Measurements from ENCODE around the gene CHST13.
"Not testable (repeated sequence)": the region's sequence is repeated elsewhere in the genome, so short reads cannot be mapped to it uniquely, and the experiment has no call there.

The CHST13 gene

DNA sequence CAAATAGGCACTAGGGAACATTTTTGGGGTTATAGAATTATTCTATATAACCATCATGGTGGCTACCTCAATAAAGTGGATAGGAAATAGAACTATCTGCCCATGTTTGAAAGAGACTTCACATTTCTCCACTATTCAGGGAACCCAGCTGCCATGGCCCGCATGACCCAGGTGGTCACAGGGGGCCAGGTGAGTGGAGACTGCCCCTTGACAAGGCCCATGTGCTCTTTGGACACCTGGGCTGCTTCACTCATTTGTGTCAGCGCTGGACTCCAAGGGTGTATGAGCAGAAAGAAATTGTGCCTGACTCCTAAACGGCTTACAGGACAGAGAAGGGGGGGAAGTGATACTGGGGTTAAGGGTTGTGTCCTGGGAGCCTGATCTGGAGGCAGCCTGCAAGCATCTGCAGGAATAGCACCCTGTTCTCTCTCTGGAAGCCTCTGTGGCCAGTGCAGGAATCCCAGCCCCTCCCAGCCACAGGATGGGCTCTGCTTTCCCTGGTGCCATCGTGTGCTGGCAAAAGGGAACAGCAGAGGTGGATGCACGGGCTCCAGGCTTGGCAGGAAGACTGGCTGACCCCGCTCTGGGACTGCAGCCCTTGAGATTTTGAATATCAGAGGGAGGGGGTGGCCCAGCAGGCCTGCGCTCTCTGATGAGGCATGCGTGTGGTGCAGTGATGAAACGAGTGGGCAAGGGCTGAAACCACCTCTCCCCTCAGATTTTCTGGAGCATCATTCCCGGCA lies 43.9 kb downstream of the CHST13 start:
- ATAC-seq (ENCODE audit: low read depth) = no peak
- H3K9me3 Mint-ChIP-seq = peaks cover 5% of the 10 kb centered on the region
- no peak overlapping the region for H3K4me3 Mint-ChIP-seq
- DNase-seq (ENCODE audit: low spot score in 2 of 2) = no peak
- H3K4me1 Mint-ChIP-seq = no peaks in the 10 kb centered on the region
- no peaks in the 10 kb centered on the region for H3K36me3 Mint-ChIP-seq
- no peak overlapping the region for H3K27ac Mint-ChIP-seq
- peaks cover 9% of the 10 kb centered on the region for H3K27me3 Mint-ChIP-seq

DNA sequence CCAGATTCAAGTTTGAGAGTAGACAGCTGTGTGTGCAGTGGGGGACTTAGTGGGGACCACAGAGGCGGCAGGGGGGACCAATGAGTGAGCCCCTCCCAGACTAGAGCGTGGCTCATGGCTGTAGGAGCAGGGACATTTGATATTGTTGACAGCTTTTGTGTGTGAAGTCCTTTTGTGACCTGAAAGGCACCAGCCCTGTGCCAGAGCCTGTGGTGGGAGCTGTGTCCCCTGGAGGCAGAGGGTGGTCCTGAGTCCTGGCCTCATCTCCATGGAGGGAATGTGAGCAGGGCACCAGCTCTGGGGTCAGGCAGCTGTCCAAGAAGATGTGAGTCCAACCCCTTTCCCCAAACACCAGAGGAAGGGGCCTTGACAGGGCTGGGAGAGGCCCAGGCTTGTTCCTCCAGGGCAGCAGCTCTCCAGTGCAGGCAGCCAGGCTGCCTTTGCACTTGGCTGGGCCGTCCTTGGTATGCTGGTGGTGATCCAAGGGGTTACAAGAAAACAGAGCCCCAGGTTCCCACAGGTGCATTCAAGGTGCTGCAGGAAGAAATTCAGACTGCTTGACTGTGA lies 44.9 kb downstream of the CHST13 start:
- Mint-ChIP-seq H3K36me3 (no peaks in the 10 kb centered on the region), H3K4me1 (no peaks in the 10 kb centered on the region), H3K27ac (no peak overlapping the region), H3K9me3 (peaks cover 2% of the 10 kb centered on the region), H3K4me3 (no peak overlapping the region), H3K27me3 (peaks cover 10% of the 10 kb centered on the region)
- DNase-seq (ENCODE audit: low spot score in 2 of 2) = no peak
- ATAC-seq (ENCODE audit: low read depth) = no peak

GRCh38 chr3:126569390-126569975 lies 45.5 kb downstream of the CHST13 start:
- H3K4me3 Mint-ChIP-seq = no peak overlapping the region
- no peak overlapping the region for H3K27ac Mint-ChIP-seq
- peaks cover 11% of the 10 kb centered on the region for H3K27me3 Mint-ChIP-seq
- H3K9me3 Mint-ChIP-seq = peaks cover 2% of the 10 kb centered on the region
- DNase-seq (ENCODE audit: low spot score in 2 of 2) (no peak), ATAC-seq (ENCODE audit: low read depth) (no peak)
- H3K36me3 Mint-ChIP-seq = no peaks in the 10 kb centered on the region
- H3K4me1 Mint-ChIP-seq = no peaks in the 10 kb centered on the region

- peaks cover 2% of the 10 kb centered on the region for H3K9me3 Mint-ChIP-seq
- no peak for DNase-seq (ENCODE audit: low spot score in 2 of 2)
- H3K27me3 Mint-ChIP-seq = peaks cover 10% of the 10 kb centered on the region
- H3K27ac Mint-ChIP-seq = no peak overlapping the region
- no peak overlapping the region for H3K4me3 Mint-ChIP-seq
- H3K4me1 Mint-ChIP-seq = no peaks in the 10 kb centered on the region
- no peaks in the 10 kb centered on the region for H3K36me3 Mint-ChIP-seq
- no peak for ATAC-seq (ENCODE audit: low read depth)
Observed at GRCh38 chr3:126570103-126570541, 46.2 kb downstream of the CHST13 start.

DNA sequence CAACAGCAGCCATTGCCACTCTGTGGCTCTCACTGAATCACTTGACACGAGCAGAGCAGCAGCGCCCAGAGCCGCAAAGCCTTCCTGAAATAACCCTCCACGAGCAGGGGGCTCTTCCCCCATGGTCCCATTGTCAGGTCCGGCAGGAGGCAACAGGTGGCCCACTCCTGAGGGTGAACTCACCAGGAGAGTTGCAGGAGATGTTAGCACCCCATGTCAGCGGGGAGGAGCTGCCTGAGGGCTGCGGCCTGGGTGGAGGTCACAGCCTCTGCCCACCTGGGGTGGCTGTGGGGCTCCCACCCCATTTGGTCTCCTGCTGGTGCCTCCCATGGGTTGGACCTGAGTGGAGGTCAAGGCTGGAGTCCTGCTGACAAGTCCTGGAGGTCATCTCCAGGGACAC lies 47.1 kb downstream of the CHST13 start:
- peaks cover 9% of the 10 kb centered on the region for H3K27me3 Mint-ChIP-seq
- H3K36me3 Mint-ChIP-seq = no peaks in the 10 kb centered on the region
- ATAC-seq (ENCODE audit: low read depth) = no peak
- no peaks in the 10 kb centered on the region for H3K9me3 Mint-ChIP-seq
- no peak for DNase-seq (ENCODE audit: low spot score in 2 of 2)
- no peak overlapping the region for H3K4me3 Mint-ChIP-seq
- no peaks in the 10 kb centered on the region for H3K4me1 Mint-ChIP-seq
- H3K27ac Mint-ChIP-seq = no peak overlapping the region

DNA sequence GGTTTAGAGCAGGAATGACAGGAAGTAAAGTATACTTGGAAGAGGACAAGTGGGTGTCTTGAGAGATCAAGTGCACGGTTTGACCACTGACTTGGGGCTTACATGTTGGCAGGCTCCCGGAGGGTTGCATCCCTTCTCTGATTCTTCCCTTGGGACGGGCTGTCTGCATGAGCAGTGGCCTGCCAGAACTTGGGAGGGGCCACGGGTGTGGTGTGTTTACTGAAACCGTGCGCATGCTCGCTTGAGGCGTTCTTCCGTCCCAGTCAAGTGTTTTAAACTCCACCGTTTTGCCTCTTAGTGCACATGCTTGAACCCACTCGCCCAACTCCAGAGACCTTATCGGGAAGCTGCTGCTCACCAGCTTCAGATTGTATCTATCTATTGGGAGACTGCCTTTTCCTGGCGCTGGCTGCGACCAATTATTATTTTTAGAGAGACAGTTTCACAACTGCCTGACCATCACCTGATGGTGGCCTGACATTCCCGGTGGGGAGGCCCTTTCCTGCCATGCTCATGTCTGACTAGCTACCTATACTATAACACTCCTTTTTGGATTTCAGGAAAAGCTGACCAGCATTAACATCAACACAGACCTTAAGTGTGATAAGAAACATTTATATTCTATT lies 49.6 kb downstream of the CHST13 start:
- Mint-ChIP-seq H3K4me3 (no peak overlapping the region), H3K4me1 (no peaks in the 10 kb centered on the region)

GRCh38 chr3:126577261-126577660 lies 53.3 kb downstream of the CHST13 start:
- Mint-ChIP-seq H3K36me3 (no peaks in the 10 kb centered on the region), H3K9me3 (no peaks in the 10 kb centered on the region), H3K27ac (no peak overlapping the region), H3K4me1 (no peaks in the 10 kb centered on the region), H3K4me3 (no peak overlapping the region), H3K27me3 (peaks cover 15% of the 10 kb centered on the region)
- no peak for ATAC-seq (ENCODE audit: low read depth)
- DNase-seq (ENCODE audit: low spot score in 2 of 2) = no peak

More for the DNA sequence above, 49.6 kb downstream of the CHST13 start:
- ATAC-seq (ENCODE audit: low read depth) (no peak), DNase-seq (ENCODE audit: low spot score in 2 of 2) (no peak)
- H3K36me3 Mint-ChIP-seq = no peaks in the 10 kb centered on the region
- H3K27ac Mint-ChIP-seq = no peak overlapping the region
- H3K9me3 Mint-ChIP-seq = no peaks in the 10 kb centered on the region
- peaks cover 11% of the 10 kb centered on the region for H3K27me3 Mint-ChIP-seq

DNA sequence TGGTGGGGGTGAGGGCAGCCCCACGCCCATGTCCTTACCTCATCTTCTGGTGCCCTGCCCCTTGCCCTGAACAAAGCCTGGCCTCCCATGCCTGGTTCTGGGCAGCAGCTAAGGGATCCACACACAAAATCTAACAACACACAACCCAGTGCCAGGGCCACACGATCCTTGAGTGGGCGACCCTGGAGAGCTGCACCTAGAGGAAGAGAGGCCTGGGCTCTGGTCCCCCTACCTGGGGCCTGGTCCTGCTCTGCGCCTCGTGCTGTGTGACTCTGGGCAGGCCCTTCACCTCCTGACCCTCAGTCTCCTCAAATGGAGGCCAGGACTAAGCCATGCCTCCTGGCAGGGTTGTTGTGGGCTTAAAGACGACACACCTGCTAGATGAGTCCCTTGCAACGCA lies 54.7 kb downstream of the CHST13 start:
- ATAC-seq (ENCODE audit: low read depth) = no peak
- no peak for DNase-seq (ENCODE audit: low spot score in 2 of 2)
- no peak overlapping the region for H3K4me3 Mint-ChIP-seq
- no peaks in the 10 kb centered on the region for H3K4me1 Mint-ChIP-seq
- H3K36me3 Mint-ChIP-seq = no peaks in the 10 kb centered on the region
- no peak overlapping the region for H3K27ac Mint-ChIP-seq
- H3K27me3 Mint-ChIP-seq = peaks cover 14% of the 10 kb centered on the region
- H3K9me3 Mint-ChIP-seq = no peaks in the 10 kb centered on the region

DNA sequence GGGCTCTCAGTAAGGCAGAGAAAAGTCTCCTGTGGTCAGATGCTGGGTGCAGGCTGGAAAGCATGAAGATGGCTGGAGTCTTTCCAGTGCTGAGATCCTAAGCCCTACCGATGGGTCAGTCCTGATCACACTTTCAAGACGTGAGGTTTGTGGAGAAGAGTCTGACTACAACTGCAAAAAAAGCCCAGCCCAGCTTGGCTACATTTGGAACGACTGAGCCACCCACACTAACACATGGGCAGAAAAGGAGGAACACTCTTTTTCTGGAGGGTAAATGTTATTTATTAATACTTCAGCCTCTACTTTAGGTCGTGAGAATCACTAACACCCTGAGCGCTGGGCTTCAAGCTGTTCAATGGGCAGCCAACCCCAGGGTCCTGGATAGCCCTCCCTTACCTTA lies 56.8 kb downstream of the CHST13 start:
- DNase-seq (ENCODE audit: low spot score in 2 of 2) (no peak), ATAC-seq (ENCODE audit: low read depth) (no peak)
- no peaks in the 10 kb centered on the region for H3K36me3 Mint-ChIP-seq
- no peaks in the 10 kb centered on the region for H3K4me1 Mint-ChIP-seq
- no peak overlapping the region for H3K4me3 Mint-ChIP-seq
- H3K9me3 Mint-ChIP-seq = no peaks in the 10 kb centered on the region
- H3K27me3 Mint-ChIP-seq = peaks cover 12% of the 10 kb centered on the region
- H3K27ac Mint-ChIP-seq = no peak overlapping the region

DNA sequence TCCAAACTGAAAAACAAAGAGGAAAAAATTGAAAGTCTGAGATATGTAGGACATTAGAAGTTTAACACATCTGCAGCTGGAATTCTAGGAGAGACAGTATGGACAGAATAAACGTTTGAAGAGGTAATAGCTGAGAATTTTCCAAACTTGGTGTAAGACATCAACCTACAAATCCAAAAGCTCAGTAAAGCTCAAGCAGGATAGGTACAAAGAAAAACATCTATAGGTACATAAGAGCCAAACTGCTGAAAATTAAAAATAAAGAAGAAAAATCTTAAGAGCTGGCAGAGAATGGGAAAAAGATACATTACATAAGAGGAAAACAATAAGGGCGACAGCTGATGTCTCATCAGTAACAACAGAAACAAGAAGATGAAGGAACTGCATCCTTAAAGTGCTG lies 57.6 kb downstream of the CHST13 start:
- Mint-ChIP-seq H3K36me3 (no peaks in the 10 kb centered on the region), H3K27me3 (peaks cover 12% of the 10 kb centered on the region), H3K4me3 (no peak overlapping the region), H3K9me3 (no peaks in the 10 kb centered on the region), H3K4me1 (no peaks in the 10 kb centered on the region), H3K27ac (no peak overlapping the region)
- DNase-seq (ENCODE audit: low spot score in 2 of 2) (no peak), ATAC-seq (ENCODE audit: low read depth) (no peak)

DNA sequence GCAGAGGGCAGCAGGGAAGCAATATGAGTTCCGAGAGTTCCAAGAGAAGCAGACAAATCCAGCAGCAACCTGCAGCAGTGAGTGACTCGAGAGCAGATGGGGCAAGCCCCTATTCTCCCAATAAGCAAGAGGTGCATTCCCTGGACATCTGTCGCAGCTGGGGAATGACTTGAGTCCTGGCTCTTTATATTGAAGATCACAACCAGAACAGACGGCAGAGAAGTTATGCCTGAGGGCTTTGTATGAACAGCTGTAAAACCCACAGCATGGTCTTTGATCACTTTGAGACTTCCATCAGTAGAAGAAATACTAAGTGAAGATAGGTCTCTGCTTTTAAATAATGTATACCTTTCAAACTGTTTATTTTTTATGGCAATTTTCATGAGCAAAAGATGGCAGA lies 58.4 kb downstream of the CHST13 start:
- Mint-ChIP-seq H3K4me3 (no peak overlapping the region), H3K27ac (no peak overlapping the region), H3K27me3 (peaks cover 10% of the 10 kb centered on the region), H3K4me1 (no peaks in the 10 kb centered on the region), H3K36me3 (no peaks in the 10 kb centered on the region), H3K9me3 (no peaks in the 10 kb centered on the region)
- ATAC-seq (ENCODE audit: low read depth) (no peak), DNase-seq (ENCODE audit: low spot score in 2 of 2) (no peak)

- H3K27ac Mint-ChIP-seq; DNase-seq (ENCODE audit: low spot score in 2 of 2); H3K4me1 Mint-ChIP-seq; H3K36me3 Mint-ChIP-seq; H3K9me3 Mint-ChIP-seq; ATAC-seq (ENCODE audit: low read depth); H3K4me3 Mint-ChIP-seq: not testable (repeated sequence)
- H3K27me3 Mint-ChIP-seq = peaks cover 11% of the 10 kb centered on the region
Observed at GRCh38 chr3:126591515-126591914, 67.6 kb downstream of the CHST13 start.

All from memory B cell (primary cell).